ENCODE results near the gene CDIP1. TPM values are rescaled to one million over a fixed set of nuclear protein-coding genes. Genes with fewer than 3 reads are reported as not detected.

The CDIP1 gene
- total and polyA plus RNA-seq, 9 of the 15 experiments (the other 6 are each of a cell fraction or from before 2014, with no cell fraction given): 0.29 TPM; not detected in 8

GRCh38 chr16:4475880-4476788 is 62.4 kb downstream of the CDIP1 start, which contains the start of gene HMOX2 (continued):
- no peak for TF ChIP-seq ZBTB40 (IDR thresholded peaks at IDR 0.05)
- TF ChIP-seq ZBTB40 (CRISPR knock-in tag; IDR thresholded peaks at IDR 0.05): no peak
- TF ChIP-seq IRF9 (tag; IDR thresholded peaks at IDR 0.05): no peak
- no peak for TF ChIP-seq ZNF174 (CRISPR knock-in tag; IDR thresholded peaks at IDR 0.05)
- TF ChIP-seq TAF1 (IDR thresholded peaks at IDR 0.05; ENCODE audit: control insufficient read depth, extremely low read depth, insufficient read depth, low read length, severe bottlenecking): peak; percentile 87
- no peak for TF ChIP-seq RUNX1 (IDR thresholded peaks at IDR 0.05; ENCODE audit: low read depth)
- TF ChIP-seq ZNF354B (CRISPR knock-in tag; IDR thresholded peaks at IDR 0.05): no peak
- TF ChIP-seq MLLT1 (IDR thresholded peaks at IDR 0.05): no peak
- no peak for TF ChIP-seq U2AF2 (optimal IDR thresholded peaks at IDR 0.05; ENCODE audit: low read depth, low read length)
- no peak for TF ChIP-seq SIX5 (IDR thresholded peaks at IDR 0.05; ENCODE audit: borderline replicate concordance in 1 of 2, insufficient read depth in 1 of 2, low read depth in 1 of 2, low read length in 2 of 2)
- no peak for TF ChIP-seq ZNF224 (CRISPR knock-in tag; IDR thresholded peaks at IDR 0.05)
- no peak for TF ChIP-seq PCBP1 (IDR thresholded peaks at IDR 0.05; ENCODE audit: low read depth, low read length, poor library complexity, severe bottlenecking)
- TF ChIP-seq DACH1 (IDR thresholded peaks at IDR 0.05; ENCODE audit: partially characterized antibody): no peak
- TF ChIP-seq ZNF717 (CRISPR knock-in tag; IDR thresholded peaks at IDR 0.05): no peak
- TF ChIP-seq NR3C1 (CRISPR knock-in tag; IDR thresholded peaks at IDR 0.05): no peak
- peak; percentile 96 for TF ChIP-seq RBFOX2 (IDR thresholded peaks at IDR 0.05; ENCODE audit: low read depth, low read length)
- TF ChIP-seq ADNP (tag; IDR thresholded peaks at IDR 0.05): no peak
